Thoracic aorta (tissue), 2 donors: ENCODE results near the gene RLN3. TPM values are rescaled to one million over a fixed set of nuclear protein-coding genes. Genes with fewer than 3 reads are reported as not detected.

ENCODE experiments used
- ATAC-seq: fragments of 150-250 bp; one replicate; pipeline ENCODE4 v1.8.0; 2017; ENCODE audit warnings: low read depth; ENCODE audit not compliant: insufficient number of reproducible peaks, low FRiP score
- DNase-seq: peaks from one replicate; pipeline ENCODE4 v3.0.0-alpha.2; 2020; ENCODE audit warnings: low spot score
- H3K27ac ChIP-seq, 2 donors: fragments of 200-600 bp; sonication (generic); 1 replicate in 1 of 2; 2 replicates in 1 of 2; pipeline ENCODE4 v1.5.1; 2016; ENCODE audit warnings: mild to moderate bottlenecking in 2 of 2, moderate library complexity in 2 of 2
- H3K27me3 ChIP-seq: fragments of 200-600 bp; sonication (generic); replicated peaks from 2 replicates; pipeline ENCODE4 v1.6.0; 2016; ENCODE audit warnings: mild to moderate bottlenecking; ENCODE audit not compliant: insufficient read depth
- H3K36me3 ChIP-seq: fragments of 200-600 bp; sonication (generic); one replicate; pipeline ENCODE4 v1.5.1; 2016
- H3K4me1 ChIP-seq, 2 donors: fragments of 200-600 bp; sonication (generic); 1 replicate in 1 of 2; 2 replicates in 1 of 2; pipeline versions ENCODE4 v1.5.1 to v1.6.0; 2016; ENCODE audit warnings: low read depth in 2 of 2, mild to moderate bottlenecking in 1 of 2; ENCODE audit not compliant: control insufficient read depth in 1 of 2
- H3K4me3 ChIP-seq: fragments of 200-600 bp; sonication (generic); 2 replicates; pipeline ENCODE4 v1.5.1; 2016; ENCODE audit warnings: mild to moderate bottlenecking
- H3K9me3 ChIP-seq: fragments of 200-600 bp; sonication (generic); 2 replicates; pipeline ENCODE4 v1.5.1; 2016
- CTCF ChIP-seq: fragments of 200-600 bp; sonication (generic); IDR thresholded peaks from one replicate; pipeline ENCODE4 v1.5.1; 2019; ENCODE audit warnings: antibody characterized with exemption
- total RNA-seq, 2 donors: library from RNA; depleted of rRNA; stranded (reverse); fragments of >200 nt; gene quantifications; one replicate each; pipeline versions ENCODE4 v1.1.0 to v1.2.3, GENCODE V29; 2016

The RLN3 gene
- total RNA-seq, 2 donors from 2014 or later: not detected

- Histone ChIP-seq H3K27me3 (no peaks in the 10 kb centered on the region), H3K36me3 (no peaks in the 10 kb centered on the region), H3K4me1 (peaks cover 0 to 3% of the 10 kb centered on the region in 2 donors), H3K27ac (no peak overlapping the region), H3K4me3 (no peak overlapping the region), H3K9me3 (no peaks in the 10 kb centered on the region)
- TF ChIP-seq CTCF: no peak
- DNase-seq (no peak), ATAC-seq (no peak)
These were observed 25.1 kb downstream of the RLN3 start for GRCh38 chr19:14053032-14053431.

- H3K4me1 ChIP-seq: peaks cover 0 to 8% of the 10 kb centered on the region in 2 donors
- H3K27ac ChIP-seq: no peak overlapping the region
- H3K9me3 ChIP-seq: no peaks in the 10 kb centered on the region
- no peaks in the 10 kb centered on the region for H3K27me3 ChIP-seq
- ATAC-seq: no peak
- no peaks in the 10 kb centered on the region for H3K36me3 ChIP-seq
- H3K4me3 ChIP-seq: no peak overlapping the region
- no peak for TF ChIP-seq CTCF
- DNase-seq: no peak
These were observed 25.6 kb downstream of the RLN3 start for GRCh38 chr19:14053500-14053899.

GRCh38 chr19:14054099-14054498 lies 26.2 kb downstream of the RLN3 start:
- Histone ChIP-seq H3K27ac (no peak overlapping the region), H3K4me1 (peaks cover 0 to 14% of the 10 kb centered on the region in 2 donors), H3K4me3 (no peak overlapping the region), H3K36me3 (no peaks in the 10 kb centered on the region), H3K9me3 (no peaks in the 10 kb centered on the region), H3K27me3 (no peaks in the 10 kb centered on the region)
- no peak for TF ChIP-seq CTCF
- DNase-seq (no peak), ATAC-seq (no peak)

GRCh38 chr19:14054721-14055120 lies 26.8 kb downstream of the RLN3 start:
- no peaks in the 10 kb centered on the region for H3K9me3 ChIP-seq
- DNase-seq: no peak
- no peak for TF ChIP-seq CTCF
- H3K27ac ChIP-seq: no peak overlapping the region
- H3K27me3 ChIP-seq: no peaks in the 10 kb centered on the region
- no peak overlapping the region for H3K4me3 ChIP-seq
- peaks cover 0 to 14% of the 10 kb centered on the region in 2 donors for H3K4me1 ChIP-seq
- ATAC-seq: no peak
- H3K36me3 ChIP-seq: no peaks in the 10 kb centered on the region

- H3K27ac ChIP-seq: no peak overlapping the region
- DNase-seq (no peak), ATAC-seq (no peak)
- H3K4me1 ChIP-seq: peaks cover 0 to 14% of the 10 kb centered on the region in 2 donors
- no peaks in the 10 kb centered on the region for H3K27me3 ChIP-seq
- no peaks in the 10 kb centered on the region for H3K9me3 ChIP-seq
- H3K36me3 ChIP-seq: no peaks in the 10 kb centered on the region
- no peak for TF ChIP-seq CTCF
- H3K4me3 ChIP-seq: no peak overlapping the region
These were observed 27.4 kb downstream of the RLN3 start for GRCh38 chr19:14055396-14055795.
